SK-N-MC (cell line): ENCODE data around the gene FOXD2.

Experiments used
- DNase-seq: peaks from one replicate; pipeline ENCODE4 v3.0.0-alpha.2; 2011; ENCODE audit warnings: low read depth, low spot score
- H3K27ac ChIP-seq: fragments of 200-600 bp; sonication (generic); 2 replicates; pipeline ENCODE4 v1.5.1; 2016; ENCODE audit warnings: mixed run types
- H3K36me3 ChIP-seq: fragments of 200-600 bp; sonication (generic); 2 replicates; pipeline ENCODE4 v1.6.1; 2017; ENCODE audit warnings: antibody characterized with exemption, low read length, mixed read lengths; ENCODE audit not compliant: insufficient read depth
- H3K4me3 ChIP-seq: fragments of 200-600 bp; sonication (generic); 2 replicates; pipeline ENCODE4 v1.5.1; 2016
- H3K9ac ChIP-seq: fragments of 200-600 bp; sonication (generic); 2 replicates; pipeline ENCODE4 v1.8.0; 2017; ENCODE audit warnings: mixed run types, mixed read lengths; ENCODE audit not compliant: insufficient read length
- H3K9me3 ChIP-seq: fragments of 200-600 bp; sonication (generic); 2 replicates; pipeline ENCODE4 v1.6.1; 2017; ENCODE audit warnings: low read depth, mild to moderate bottlenecking, antibody characterized with exemption, low read length, moderate library complexity, mixed read lengths
- EZH2 ChIP-seq: fragments of 200-600 bp; sonication (generic); IDR thresholded peaks from one replicate; pipeline ENCODE4 v1.6.1; 2017; ENCODE audit warnings: antibody characterized with exemption
- FOXP2 ChIP-seq: optimal IDR thresholded peaks from 2 replicates; pipeline ENCODE3; 2011; ENCODE audit warnings: mild to moderate bottlenecking, moderate library complexity; ENCODE audit not compliant: insufficient read depth; ENCODE audit errors: extremely low read length, control extremely low read depth
- POLR2AphosphoS5 ChIP-seq: IDR thresholded peaks from 2 replicates; pipeline ENCODE4 v1.6.1; 2012; ENCODE audit warnings: mild to moderate bottlenecking, low read depth, low read length, borderline replicate concordance

FOXD2 gene

GRCh38 chr1:47399846-47400155 is 38.0 kb upstream of the FOXD2 start:
- H3K9me3 ChIP-seq: no peaks in the 10 kb centered on the region
- no peak for DNase-seq
- TF ChIP-seq POLR2AphosphoS5 (no peak), EZH2 (no peak)
- H3K27ac ChIP-seq: no peak overlapping the region
- no peak overlapping the region for H3K4me3 ChIP-seq
- no peaks in the 10 kb centered on the region for H3K36me3 ChIP-seq
- no peak overlapping the region for H3K9ac ChIP-seq

GRCh38 chr1:47401761-47402160 is 36.1 kb upstream of the FOXD2 start:
- no peak for DNase-seq
- Histone ChIP-seq H3K27ac (no peak overlapping the region), H3K9ac (no peak overlapping the region), H3K4me3 (no peak overlapping the region), H3K9me3 (no peaks in the 10 kb centered on the region), H3K36me3 (no peaks in the 10 kb centered on the region)
- TF ChIP-seq EZH2 (no peak), POLR2AphosphoS5 (no peak), FOXP2 (no peak)

GRCh38 chr1:47402591-47402990 is 35.3 kb upstream of the FOXD2 start:
- no peak for DNase-seq
- Histone ChIP-seq H3K9ac (no peak overlapping the region), H3K4me3 (no peak overlapping the region), H3K27ac (no peak overlapping the region), H3K36me3 (no peaks in the 10 kb centered on the region), H3K9me3 (no peaks in the 10 kb centered on the region)
- TF ChIP-seq POLR2AphosphoS5 (no peak), EZH2 (no peak), FOXP2 (no peak)

DNA sequence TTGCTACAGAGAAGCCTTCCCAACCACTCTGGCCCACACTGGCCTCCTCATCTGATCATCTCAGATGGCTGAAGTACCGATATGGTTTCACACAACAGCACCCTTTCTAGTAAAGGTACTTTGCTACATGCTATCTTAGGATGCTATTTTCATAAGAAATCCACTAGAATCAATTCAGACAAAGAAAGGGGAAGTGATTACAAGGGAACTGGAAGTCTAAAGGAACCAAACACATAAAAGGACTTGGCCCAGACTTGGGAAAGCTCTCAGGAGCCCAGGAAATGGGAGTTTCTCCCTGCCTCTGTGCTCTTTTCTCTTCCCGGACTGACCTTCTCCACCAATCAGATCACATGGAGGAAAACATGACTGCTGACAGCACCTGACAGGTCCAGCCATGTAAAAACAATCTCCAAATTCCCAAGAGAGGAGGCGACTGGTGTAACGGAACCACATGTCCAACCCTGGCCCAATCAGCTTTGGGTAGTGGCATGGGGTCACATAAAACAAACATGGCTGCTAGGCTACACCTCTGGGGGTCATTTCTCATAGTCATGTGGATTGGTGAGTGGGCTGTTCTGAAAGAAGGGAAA is 34.4 kb upstream of the FOXD2 start:
- no peak for DNase-seq
- Histone ChIP-seq H3K36me3 (no peaks in the 10 kb centered on the region), H3K4me3 (no peak overlapping the region), H3K9me3 (no peaks in the 10 kb centered on the region), H3K27ac (no peak overlapping the region), H3K9ac (no peak overlapping the region)
- TF ChIP-seq POLR2AphosphoS5: no peak
- no peak for TF ChIP-seq FOXP2

GRCh38 chr1:47405697-47406096 is 32.1 kb upstream of the FOXD2 start:
- Histone ChIP-seq H3K36me3 (no peaks in the 10 kb centered on the region), H3K9me3 (no peaks in the 10 kb centered on the region), H3K4me3 (no peak overlapping the region), H3K9ac (no peak overlapping the region), H3K27ac (no peak overlapping the region)
- TF ChIP-seq POLR2AphosphoS5 (no peak), EZH2 (no peak)
- no peak for DNase-seq

GRCh38 chr1:47406966-47407365 is 30.9 kb upstream of the FOXD2 start:
- no peak overlapping the region for H3K27ac ChIP-seq
- no peak for DNase-seq
- no peaks in the 10 kb centered on the region for H3K36me3 ChIP-seq
- H3K4me3 ChIP-seq: no peak overlapping the region
- H3K9me3 ChIP-seq: no peaks in the 10 kb centered on the region
- no peak overlapping the region for H3K9ac ChIP-seq
- TF ChIP-seq FOXP2: no peak
- TF ChIP-seq POLR2AphosphoS5: no peak
- no peak for TF ChIP-seq EZH2

- H3K9me3 ChIP-seq: no peaks in the 10 kb centered on the region
- no peak overlapping the region for H3K27ac ChIP-seq
- no peak overlapping the region for H3K4me3 ChIP-seq
- DNase-seq: no peak
- H3K9ac ChIP-seq: no peak overlapping the region
- no peaks in the 10 kb centered on the region for H3K36me3 ChIP-seq
- TF ChIP-seq EZH2: no peak
- no peak for TF ChIP-seq POLR2AphosphoS5
Measured at GRCh38 chr1:47407481-47407880, 30.4 kb upstream of the FOXD2 start.

- Histone ChIP-seq H3K27ac (no peak overlapping the region), H3K36me3 (no peaks in the 10 kb centered on the region), H3K9ac (no peak overlapping the region), H3K4me3 (no peak overlapping the region), H3K9me3 (no peaks in the 10 kb centered on the region)
- DNase-seq: no peak
- TF ChIP-seq FOXP2: no peak
- no peak for TF ChIP-seq EZH2
- no peak for TF ChIP-seq POLR2AphosphoS5
Measured at GRCh38 chr1:47409311-47410067, 28.4 kb upstream of the FOXD2 start.

GRCh38 chr1:47410068-47410455 is 27.8 kb upstream of the FOXD2 start:
- no peaks in the 10 kb centered on the region for H3K9me3 ChIP-seq
- H3K36me3 ChIP-seq: no peaks in the 10 kb centered on the region
- H3K9ac ChIP-seq: no peak overlapping the region
- H3K27ac ChIP-seq: no peak overlapping the region
- TF ChIP-seq FOXP2 (no peak), EZH2 (no peak), POLR2AphosphoS5 (no peak)
- no peak for DNase-seq
- H3K4me3 ChIP-seq: no peak overlapping the region
